ENCODE data around the gene KCNK17.

DNA sequence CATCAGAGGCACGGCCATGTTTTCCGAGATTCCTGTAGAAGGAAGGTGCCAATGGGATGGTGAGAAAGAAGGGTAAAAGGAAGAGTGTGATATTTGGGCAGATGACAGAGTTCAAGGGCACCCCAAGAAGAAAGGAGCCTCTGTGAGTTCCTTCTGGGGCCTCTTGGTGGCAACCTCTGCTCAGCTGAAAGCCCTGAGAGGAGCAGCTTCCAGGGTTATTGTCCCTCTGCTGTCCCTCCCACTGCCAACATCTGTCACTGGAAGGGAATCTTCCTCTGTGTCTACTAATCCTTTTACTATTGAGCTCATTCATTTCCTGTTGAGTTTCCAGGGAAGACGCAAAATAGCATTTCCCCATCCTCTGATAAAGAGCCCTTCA lies 48.3 kb upstream of the KCNK17 start:
- TF ChIP-seq, protein P1, sequence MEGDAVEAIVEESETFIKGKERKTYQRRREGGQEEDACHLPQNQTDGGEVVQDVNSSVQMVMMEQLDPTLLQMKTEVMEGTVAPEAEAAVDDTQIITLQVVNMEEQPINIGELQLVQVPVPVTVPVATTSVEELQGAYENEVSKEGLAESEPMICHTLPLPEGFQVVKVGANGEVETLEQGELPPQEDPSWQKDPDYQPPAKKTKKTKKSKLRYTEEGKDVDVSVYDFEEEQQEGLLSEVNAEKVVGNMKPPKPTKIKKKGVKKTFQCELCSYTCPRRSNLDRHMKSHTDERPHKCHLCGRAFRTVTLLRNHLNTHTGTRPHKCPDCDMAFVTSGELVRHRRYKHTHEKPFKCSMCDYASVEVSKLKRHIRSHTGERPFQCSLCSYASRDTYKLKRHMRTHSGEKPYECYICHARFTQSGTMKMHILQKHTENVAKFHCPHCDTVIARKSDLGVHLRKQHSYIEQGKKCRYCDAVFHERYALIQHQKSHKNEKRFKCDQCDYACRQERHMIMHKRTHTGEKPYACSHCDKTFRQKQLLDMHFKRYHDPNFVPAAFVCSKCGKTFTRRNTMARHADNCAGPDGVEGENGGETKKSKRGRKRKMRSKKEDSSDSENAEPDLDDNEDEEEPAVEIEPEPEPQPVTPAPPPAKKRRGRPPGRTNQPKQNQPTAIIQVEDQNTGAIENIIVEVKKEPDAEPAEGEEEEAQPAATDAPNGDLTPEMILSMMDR (IDR thresholded peaks at IDR 0.05), result no peak; the same call in 1 of the 2 replicates
- no peak for TF ChIP-seq POLR2AphosphoS5 (IDR thresholded peaks at IDR 0.05; ENCODE audit: low read depth, low read length)

Measured in Panc1 (cell line).